ENCODE measurements around the gene ROR2. TPM values are rescaled to one million over a fixed set of nuclear protein-coding genes. Genes with fewer than 3 reads are reported as not detected.

ROR2 gene
- total and polyA plus RNA-seq, 2 experiments from 2014 or later, result 8.1 to 18.8 TPM

DNA sequence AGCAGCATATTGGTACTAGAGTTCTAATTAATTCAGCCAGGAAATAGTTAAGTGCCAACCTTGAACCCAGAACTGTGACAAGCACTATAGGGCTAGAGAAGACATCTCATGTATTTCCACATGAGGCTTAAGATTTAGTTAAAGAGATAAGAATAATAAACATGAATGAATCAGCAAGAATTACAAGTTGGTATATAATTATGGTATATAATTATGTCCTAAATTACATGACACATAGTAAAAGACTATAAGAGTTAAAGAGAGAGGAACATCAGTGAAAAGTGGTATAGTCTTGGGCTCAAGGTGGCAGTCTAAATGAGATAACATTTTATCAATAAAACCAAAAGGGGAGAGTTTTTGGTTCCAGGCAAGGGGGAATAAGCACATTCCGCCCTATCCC, 303.3 kb downstream of the ROR2 start:
- no peak overlapping the region for H3K4me3 Mint-ChIP-seq
- ATAC-seq (no peak), DNase-seq (ENCODE audit: low spot score) (no peak)
- no peak overlapping the region for H3K4me3 ChIP-seq
- H3K27me3 Mint-ChIP-seq (ENCODE audit: insufficient read depth, low read depth, poor library complexity), result no peaks in the 10 kb centered on the region
- TF ChIP-seq, protein P1, sequence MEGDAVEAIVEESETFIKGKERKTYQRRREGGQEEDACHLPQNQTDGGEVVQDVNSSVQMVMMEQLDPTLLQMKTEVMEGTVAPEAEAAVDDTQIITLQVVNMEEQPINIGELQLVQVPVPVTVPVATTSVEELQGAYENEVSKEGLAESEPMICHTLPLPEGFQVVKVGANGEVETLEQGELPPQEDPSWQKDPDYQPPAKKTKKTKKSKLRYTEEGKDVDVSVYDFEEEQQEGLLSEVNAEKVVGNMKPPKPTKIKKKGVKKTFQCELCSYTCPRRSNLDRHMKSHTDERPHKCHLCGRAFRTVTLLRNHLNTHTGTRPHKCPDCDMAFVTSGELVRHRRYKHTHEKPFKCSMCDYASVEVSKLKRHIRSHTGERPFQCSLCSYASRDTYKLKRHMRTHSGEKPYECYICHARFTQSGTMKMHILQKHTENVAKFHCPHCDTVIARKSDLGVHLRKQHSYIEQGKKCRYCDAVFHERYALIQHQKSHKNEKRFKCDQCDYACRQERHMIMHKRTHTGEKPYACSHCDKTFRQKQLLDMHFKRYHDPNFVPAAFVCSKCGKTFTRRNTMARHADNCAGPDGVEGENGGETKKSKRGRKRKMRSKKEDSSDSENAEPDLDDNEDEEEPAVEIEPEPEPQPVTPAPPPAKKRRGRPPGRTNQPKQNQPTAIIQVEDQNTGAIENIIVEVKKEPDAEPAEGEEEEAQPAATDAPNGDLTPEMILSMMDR (conservative IDR thresholded peaks at IDR 0.05; ENCODE audit: low read depth in 2 of 2), result no peak
- no peak for TF ChIP-seq POLR2AphosphoS5 (IDR thresholded peaks at IDR 0.05; ENCODE audit: low read depth)
- TF ChIP-seq ZNF114 (CRISPR knock-in tag; IDR thresholded peaks at IDR 0.05), result no peak
- no peak for TF ChIP-seq STAT1 (IDR thresholded peaks at IDR 0.05; ENCODE audit: unreplicated experiment)
- no peak for TF ChIP-seq ZNF331 (CRISPR knock-in tag; IDR thresholded peaks at IDR 0.05; ENCODE audit: low read depth)
- no peak for TF ChIP-seq EZH2phosphoT487 (IDR thresholded peaks at IDR 0.05; ENCODE audit: unreplicated experiment)
- no peaks in the 10 kb centered on the region for H3K9me3 Mint-ChIP-seq
- H3K36me3 Mint-ChIP-seq (ENCODE audit: low read depth), result no peaks in the 10 kb centered on the region
- no peaks in the 10 kb centered on the region for H4K20me1 ChIP-seq (replicated peaks; ENCODE audit: insufficient read depth)
- no peak overlapping the region for H3K27ac ChIP-seq (ENCODE audit: low read depth)
- no peaks in the 10 kb centered on the region for H3K79me2 ChIP-seq (replicated peaks; ENCODE audit: insufficient read depth)
- H3F3A ChIP-seq (replicated peaks; ENCODE audit: low read depth), result no peaks in the 10 kb centered on the region
- no peaks in the 10 kb centered on the region for H3K27me3 ChIP-seq (ENCODE audit: insufficient read depth)
- H3K4me2 ChIP-seq, result no peak overlapping the region
- H3K36me3 ChIP-seq (ENCODE audit: insufficient read depth), result no peaks in the 10 kb centered on the region
- H3K4me1 ChIP-seq (ENCODE audit: insufficient read depth), result no peaks in the 10 kb centered on the region
- no peaks in the 10 kb centered on the region for H3K9me2 ChIP-seq (ENCODE audit: insufficient read depth)
- no peak overlapping the region for H2AFZ ChIP-seq
- no peak overlapping the region for H3K27ac Mint-ChIP-seq
- H3K4me1 Mint-ChIP-seq, result no peaks in the 10 kb centered on the region

DNA sequence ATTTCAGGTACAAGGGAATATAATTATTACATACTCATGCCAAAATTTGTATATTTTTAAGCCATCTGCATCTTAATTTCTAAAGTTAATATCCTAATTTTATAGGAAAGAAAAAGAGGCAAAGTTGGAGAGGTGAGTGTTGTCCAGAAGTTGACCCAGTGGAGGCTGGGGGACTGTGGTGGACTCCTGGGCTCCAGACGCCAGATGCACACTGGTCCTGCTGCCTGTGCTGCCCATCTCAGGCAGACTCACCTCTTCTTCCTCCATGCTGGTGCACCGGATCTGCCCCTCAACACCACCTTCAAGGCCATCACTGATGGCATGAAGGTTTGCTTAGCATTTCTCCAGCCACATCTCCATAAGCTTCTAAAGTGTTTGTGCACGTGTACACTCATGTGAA, 305.6 kb downstream of the ROR2 start:
- Histone ChIP-seq H3K36me3 (ENCODE audit: insufficient read depth) (no peaks in the 10 kb centered on the region), H2AFZ (no peak overlapping the region), H3K27me3 (ENCODE audit: insufficient read depth) (no peaks in the 10 kb centered on the region), H3F3A (replicated peaks; ENCODE audit: low read depth) (no peaks in the 10 kb centered on the region), H3K27ac (ENCODE audit: low read depth) (no peak overlapping the region), H3K4me2 (no peak overlapping the region), H3K4me3 (no peak overlapping the region), H3K79me2 (replicated peaks; ENCODE audit: insufficient read depth) (no peaks in the 10 kb centered on the region), H4K20me1 (replicated peaks; ENCODE audit: insufficient read depth) (no peaks in the 10 kb centered on the region), H3K9me2 (ENCODE audit: insufficient read depth) (no peaks in the 10 kb centered on the region), H3K4me1 (ENCODE audit: insufficient read depth) (no peaks in the 10 kb centered on the region)
- Mint-ChIP-seq H3K27ac (no peak overlapping the region), H3K4me1 (no peaks in the 10 kb centered on the region), H3K4me3 (no peak overlapping the region), H3K9me3 (no peaks in the 10 kb centered on the region; the same call in 2 of the 3 replicates), H3K27me3 (ENCODE audit: insufficient read depth, low read depth, poor library complexity) (peaks cover 1% of the 10 kb centered on the region), H3K36me3 (ENCODE audit: low read depth) (no peaks in the 10 kb centered on the region)
- ATAC-seq, result no peak
- no peak for DNase-seq (ENCODE audit: low spot score)
- TF ChIP-seq, protein P2, sequence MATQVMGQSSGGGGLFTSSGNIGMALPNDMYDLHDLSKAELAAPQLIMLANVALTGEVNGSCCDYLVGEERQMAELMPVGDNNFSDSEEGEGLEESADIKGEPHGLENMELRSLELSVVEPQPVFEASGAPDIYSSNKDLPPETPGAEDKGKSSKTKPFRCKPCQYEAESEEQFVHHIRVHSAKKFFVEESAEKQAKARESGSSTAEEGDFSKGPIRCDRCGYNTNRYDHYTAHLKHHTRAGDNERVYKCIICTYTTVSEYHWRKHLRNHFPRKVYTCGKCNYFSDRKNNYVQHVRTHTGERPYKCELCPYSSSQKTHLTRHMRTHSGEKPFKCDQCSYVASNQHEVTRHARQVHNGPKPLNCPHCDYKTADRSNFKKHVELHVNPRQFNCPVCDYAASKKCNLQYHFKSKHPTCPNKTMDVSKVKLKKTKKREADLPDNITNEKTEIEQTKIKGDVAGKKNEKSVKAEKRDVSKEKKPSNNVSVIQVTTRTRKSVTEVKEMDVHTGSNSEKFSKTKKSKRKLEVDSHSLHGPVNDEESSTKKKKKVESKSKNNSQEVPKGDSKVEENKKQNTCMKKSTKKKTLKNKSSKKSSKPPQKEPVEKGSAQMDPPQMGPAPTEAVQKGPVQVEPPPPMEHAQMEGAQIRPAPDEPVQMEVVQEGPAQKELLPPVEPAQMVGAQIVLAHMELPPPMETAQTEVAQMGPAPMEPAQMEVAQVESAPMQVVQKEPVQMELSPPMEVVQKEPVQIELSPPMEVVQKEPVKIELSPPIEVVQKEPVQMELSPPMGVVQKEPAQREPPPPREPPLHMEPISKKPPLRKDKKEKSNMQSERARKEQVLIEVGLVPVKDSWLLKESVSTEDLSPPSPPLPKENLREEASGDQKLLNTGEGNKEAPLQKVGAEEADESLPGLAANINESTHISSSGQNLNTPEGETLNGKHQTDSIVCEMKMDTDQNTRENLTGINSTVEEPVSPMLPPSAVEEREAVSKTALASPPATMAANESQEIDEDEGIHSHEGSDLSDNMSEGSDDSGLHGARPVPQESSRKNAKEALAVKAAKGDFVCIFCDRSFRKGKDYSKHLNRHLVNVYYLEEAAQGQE (IDR thresholded peaks at IDR 0.05; ENCODE audit: unreplicated experiment), result no peak
- no peak for TF ChIP-seq ZNF331 (CRISPR knock-in tag; IDR thresholded peaks at IDR 0.05; ENCODE audit: low read depth)
- TF ChIP-seq JUNB (IDR thresholded peaks at IDR 0.05; ENCODE audit: unreplicated experiment), result no peak
- TF ChIP-seq, protein P3, sequence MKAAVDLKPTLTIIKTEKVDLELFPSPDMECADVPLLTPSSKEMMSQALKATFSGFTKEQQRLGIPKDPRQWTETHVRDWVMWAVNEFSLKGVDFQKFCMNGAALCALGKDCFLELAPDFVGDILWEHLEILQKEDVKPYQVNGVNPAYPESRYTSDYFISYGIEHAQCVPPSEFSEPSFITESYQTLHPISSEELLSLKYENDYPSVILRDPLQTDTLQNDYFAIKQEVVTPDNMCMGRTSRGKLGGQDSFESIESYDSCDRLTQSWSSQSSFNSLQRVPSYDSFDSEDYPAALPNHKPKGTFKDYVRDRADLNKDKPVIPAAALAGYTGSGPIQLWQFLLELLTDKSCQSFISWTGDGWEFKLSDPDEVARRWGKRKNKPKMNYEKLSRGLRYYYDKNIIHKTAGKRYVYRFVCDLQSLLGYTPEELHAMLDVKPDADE (IDR thresholded peaks at IDR 0.05), result no peak

Measured in GM23338 (cell line).